ENCODE data around the gene FADS2. TPM values are rescaled to one million over a fixed set of nuclear protein-coding genes. Genes with fewer than 3 reads are reported as not detected.

FADS2 gene
- total and polyA plus RNA-seq, 2 experiments from 2014 or later: 124 to 392 TPM

DNA sequence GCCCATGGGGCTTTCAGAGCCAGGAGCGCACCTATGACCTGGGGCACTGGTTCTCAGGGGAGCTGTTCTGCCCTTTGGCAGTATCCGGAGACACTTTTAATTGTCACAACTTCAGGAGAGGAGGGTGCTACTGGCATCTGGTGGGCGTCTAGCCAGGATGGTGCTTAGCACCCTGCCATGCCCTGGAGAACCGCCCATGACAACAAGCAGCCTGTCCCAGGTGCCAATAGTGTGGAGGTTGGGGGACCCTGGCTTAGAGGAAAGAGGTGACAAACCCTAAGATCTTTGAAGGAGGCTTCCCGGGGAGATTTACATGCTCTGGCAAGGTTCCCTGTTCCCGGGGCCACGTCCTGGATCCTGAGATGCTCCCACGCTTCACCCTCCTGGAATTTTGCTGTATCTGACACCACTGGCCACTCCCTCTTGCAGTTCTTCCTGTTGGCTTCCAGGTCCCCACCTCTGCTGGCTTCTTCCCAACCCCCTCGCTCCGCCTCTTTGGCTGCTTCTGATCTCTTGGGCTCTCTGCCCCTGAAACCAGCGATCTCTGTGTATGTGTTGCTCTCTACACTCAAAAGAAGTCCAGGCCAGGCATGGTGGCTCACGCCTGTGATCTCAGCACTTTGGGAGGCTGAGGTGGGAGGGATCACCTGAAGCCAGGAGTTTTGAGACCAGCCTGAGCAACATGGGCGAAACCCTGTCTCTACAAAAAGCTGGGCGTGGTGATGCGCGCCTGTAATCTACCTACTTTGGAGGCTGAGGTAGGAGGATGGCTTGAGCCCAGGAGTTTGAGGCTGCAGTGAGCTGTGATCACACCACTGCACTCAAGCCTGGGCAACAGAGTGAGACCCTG is 32.2 kb downstream of the FADS2 start:
- peaks cover 3% of the 10 kb centered on the region; the same call in 1 of the 2 replicates for H3F3A ChIP-seq (replicated peaks; ENCODE audit: low read depth)
- H2AFZ ChIP-seq: no peak overlapping the region
- H3K9me2 ChIP-seq (ENCODE audit: insufficient read depth): no peaks in the 10 kb centered on the region
- no peak for TF ChIP-seq ZNF331 (CRISPR knock-in tag; IDR thresholded peaks at IDR 0.05; ENCODE audit: low read depth)
- no peak overlapping the region for H3K4me3 ChIP-seq
- H3K4me2 ChIP-seq: no peak overlapping the region
- Mint-ChIP-seq H3K4me3 (no peak overlapping the region), H3K36me3 (ENCODE audit: low read depth) (peaks cover 86% of the 10 kb centered on the region), H3K9me3 (no peaks in the 10 kb centered on the region; the same call in 2 of the 3 replicates), H3K27me3 (ENCODE audit: insufficient read depth, low read depth, poor library complexity) (no peaks in the 10 kb centered on the region), H3K4me1 (no peaks in the 10 kb centered on the region; the same call in 1 of the 3 replicates), H3K27ac (no peak overlapping the region)
- 0 out of 2 replicates have a peak, but pooled peaks cover 3% of the 10 kb centered on the region for H3K79me2 ChIP-seq (replicated peaks; ENCODE audit: insufficient read depth)
- DNase-seq (ENCODE audit: low spot score): no peak
- peaks cover 9% of the 10 kb centered on the region for H4K20me1 ChIP-seq (replicated peaks; ENCODE audit: insufficient read depth)
- no peaks in the 10 kb centered on the region for H3K4me1 ChIP-seq (ENCODE audit: insufficient read depth)
- H3K36me3 ChIP-seq (ENCODE audit: insufficient read depth): peaks cover 45% of the 10 kb centered on the region
- ATAC-seq: no peak
- no peak overlapping the region for H3K27ac ChIP-seq (ENCODE audit: low read depth)
- no peaks in the 10 kb centered on the region for H3K27me3 ChIP-seq (ENCODE audit: insufficient read depth)

DNA sequence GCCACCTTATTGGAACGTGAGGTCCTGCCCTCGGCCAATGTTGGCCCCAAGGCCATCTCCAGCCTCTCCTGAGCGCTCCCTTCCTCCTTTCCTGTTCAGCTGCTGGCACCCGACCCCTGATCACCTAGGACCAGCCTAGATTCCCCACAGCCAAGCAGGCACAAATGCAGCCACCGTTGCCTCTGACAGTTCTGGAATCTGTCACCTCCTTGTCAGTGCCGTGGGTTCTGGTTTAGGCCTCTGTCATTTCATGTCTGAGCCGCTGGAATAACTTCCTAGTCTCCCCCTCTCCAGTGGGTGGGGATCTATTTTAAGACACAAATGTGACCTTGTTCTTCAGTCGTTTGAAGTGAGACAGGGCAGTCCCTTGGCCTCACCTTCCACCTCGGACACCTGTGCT is 33.5 kb downstream of the FADS2 start:
- DNase-seq (ENCODE audit: low spot score): no peak
- no peaks in the 10 kb centered on the region; the same call in 2 of the 3 replicates for H3K9me3 Mint-ChIP-seq
- Histone ChIP-seq H3F3A (replicated peaks; ENCODE audit: low read depth) (peaks cover 6% of the 10 kb centered on the region; the same call in 1 of the 2 replicates), H3K4me2 (no peak overlapping the region), H3K36me3 (ENCODE audit: insufficient read depth) (peaks cover 45% of the 10 kb centered on the region), H3K27ac (ENCODE audit: low read depth) (no peak overlapping the region), H3K79me2 (replicated peaks; ENCODE audit: insufficient read depth) (0 out of 2 replicates have a peak, but pooled peaks cover 3% of the 10 kb centered on the region), H3K27me3 (ENCODE audit: insufficient read depth) (no peaks in the 10 kb centered on the region), H3K4me3 (no peak overlapping the region), H3K4me1 (ENCODE audit: insufficient read depth) (no peaks in the 10 kb centered on the region), H4K20me1 (replicated peaks; ENCODE audit: insufficient read depth) (peaks cover 9% of the 10 kb centered on the region), H2AFZ (no peak overlapping the region), H3K9me2 (ENCODE audit: insufficient read depth) (no peaks in the 10 kb centered on the region)
- H3K36me3 Mint-ChIP-seq (ENCODE audit: low read depth): peaks cover 86% of the 10 kb centered on the region
- no peak for ATAC-seq
- H3K27ac Mint-ChIP-seq: 0 out of 2 replicates have a peak overlapping the region, but pooled peaks have one; percentile 12
- TF ChIP-seq, protein P1, sequence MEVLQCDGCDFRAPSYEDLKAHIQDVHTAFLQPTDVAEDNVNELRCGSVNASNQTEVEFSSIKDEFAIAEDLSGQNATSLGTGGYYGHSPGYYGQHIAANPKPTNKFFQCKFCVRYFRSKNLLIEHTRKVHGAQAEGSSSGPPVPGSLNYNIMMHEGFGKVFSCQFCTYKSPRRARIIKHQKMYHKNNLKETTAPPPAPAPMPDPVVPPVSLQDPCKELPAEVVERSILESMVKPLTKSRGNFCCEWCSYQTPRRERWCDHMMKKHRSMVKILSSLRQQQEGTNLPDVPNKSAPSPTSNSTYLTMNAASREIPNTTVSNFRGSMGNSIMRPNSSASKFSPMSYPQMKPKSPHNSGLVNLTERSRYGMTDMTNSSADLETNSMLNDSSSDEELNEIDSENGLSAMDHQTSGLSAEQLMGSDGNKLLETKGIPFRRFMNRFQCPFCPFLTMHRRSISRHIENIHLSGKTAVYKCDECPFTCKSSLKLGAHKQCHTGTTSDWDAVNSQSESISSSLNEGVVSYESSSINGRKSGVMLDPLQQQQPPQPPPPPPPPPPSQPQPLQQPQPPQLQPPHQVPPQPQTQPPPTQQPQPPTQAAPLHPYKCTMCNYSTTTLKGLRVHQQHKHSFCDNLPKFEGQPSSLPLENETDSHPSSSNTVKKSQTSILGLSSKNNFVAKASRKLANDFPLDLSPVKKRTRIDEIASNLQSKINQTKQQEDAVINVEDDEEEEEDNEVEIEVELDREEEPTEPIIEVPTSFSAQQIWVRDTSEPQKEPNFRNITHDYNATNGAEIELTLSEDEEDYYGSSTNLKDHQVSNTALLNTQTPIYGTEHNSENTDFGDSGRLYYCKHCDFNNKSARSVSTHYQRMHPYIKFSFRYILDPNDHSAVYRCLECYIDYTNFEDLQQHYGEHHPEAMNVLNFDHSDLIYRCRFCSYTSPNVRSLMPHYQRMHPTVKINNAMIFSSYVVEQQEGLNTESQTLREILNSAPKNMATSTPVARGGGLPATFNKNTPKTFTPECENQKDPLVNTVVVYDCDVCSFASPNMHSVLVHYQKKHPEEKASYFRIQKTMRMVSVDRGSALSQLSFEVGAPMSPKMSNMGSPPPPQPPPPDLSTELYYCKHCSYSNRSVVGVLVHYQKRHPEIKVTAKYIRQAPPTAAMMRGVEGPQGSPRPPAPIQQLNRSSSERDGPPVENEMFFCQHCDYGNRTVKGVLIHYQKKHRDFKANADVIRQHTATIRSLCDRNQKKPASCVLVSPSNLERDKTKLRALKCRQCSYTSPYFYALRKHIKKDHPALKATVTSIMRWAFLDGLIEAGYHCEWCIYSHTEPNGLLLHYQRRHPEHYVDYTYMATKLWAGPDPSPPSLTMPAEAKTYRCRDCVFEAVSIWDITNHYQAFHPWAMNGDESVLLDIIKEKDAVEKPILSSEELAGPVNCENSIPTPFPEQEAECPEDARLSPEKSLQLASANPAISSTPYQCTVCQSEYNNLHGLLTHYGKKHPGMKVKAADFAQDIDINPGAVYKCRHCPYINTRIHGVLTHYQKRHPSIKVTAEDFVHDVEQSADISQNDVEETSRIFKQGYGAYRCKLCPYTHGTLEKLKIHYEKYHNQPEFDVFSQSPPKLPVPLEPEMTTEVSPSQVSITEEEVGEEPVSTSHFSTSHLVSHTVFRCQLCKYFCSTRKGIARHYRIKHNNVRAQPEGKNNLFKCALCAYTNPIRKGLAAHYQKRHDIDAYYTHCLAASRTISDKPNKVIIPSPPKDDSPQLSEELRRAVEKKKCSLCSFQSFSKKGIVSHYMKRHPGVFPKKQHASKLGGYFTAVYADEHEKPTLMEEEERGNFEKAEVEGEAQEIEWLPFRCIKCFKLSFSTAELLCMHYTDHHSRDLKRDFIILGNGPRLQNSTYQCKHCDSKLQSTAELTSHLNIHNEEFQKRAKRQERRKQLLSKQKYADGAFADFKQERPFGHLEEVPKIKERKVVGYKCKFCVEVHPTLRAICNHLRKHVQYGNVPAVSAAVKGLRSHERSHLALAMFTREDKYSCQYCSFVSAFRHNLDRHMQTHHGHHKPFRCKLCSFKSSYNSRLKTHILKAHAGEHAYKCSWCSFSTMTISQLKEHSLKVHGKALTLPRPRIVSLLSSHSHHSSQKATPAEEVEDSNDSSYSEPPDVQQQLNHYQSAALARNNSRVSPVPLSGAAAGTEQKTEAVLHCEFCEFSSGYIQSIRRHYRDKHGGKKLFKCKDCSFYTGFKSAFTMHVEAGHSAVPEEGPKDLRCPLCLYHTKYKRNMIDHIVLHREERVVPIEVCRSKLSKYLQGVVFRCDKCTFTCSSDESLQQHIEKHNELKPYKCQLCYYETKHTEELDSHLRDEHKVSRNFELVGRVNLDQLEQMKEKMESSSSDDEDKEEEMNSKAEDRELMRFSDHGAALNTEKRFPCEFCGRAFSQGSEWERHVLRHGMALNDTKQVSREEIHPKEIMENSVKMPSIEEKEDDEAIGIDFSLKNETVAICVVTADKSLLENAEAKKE (CRISPR knock-in tag; IDR thresholded peaks at IDR 0.05): no peak
- TF ChIP-seq EZH2 (IDR thresholded peaks at IDR 0.05; ENCODE audit: low read depth, unreplicated experiment) (no peak), JUNB (IDR thresholded peaks at IDR 0.05; ENCODE audit: unreplicated experiment) (no peak), NANOG (IDR thresholded peaks at IDR 0.05; ENCODE audit: borderline replicate concordance) (no peak), STAT1 (IDR thresholded peaks at IDR 0.05; ENCODE audit: unreplicated experiment) (no peak), CREB1 (CRISPR knock-in tag; IDR thresholded peaks at IDR 0.05; ENCODE audit: low read depth) (no peak), EZH2phosphoT487 (IDR thresholded peaks at IDR 0.05; ENCODE audit: unreplicated experiment) (no peak), ZNF114 (CRISPR knock-in tag; IDR thresholded peaks at IDR 0.05) (no peak), POLR2AphosphoS5 (IDR thresholded peaks at IDR 0.05; ENCODE audit: low read depth) (no peak), ZNF331 (CRISPR knock-in tag; IDR thresholded peaks at IDR 0.05; ENCODE audit: low read depth) (no peak)
- TF ChIP-seq, protein P2, sequence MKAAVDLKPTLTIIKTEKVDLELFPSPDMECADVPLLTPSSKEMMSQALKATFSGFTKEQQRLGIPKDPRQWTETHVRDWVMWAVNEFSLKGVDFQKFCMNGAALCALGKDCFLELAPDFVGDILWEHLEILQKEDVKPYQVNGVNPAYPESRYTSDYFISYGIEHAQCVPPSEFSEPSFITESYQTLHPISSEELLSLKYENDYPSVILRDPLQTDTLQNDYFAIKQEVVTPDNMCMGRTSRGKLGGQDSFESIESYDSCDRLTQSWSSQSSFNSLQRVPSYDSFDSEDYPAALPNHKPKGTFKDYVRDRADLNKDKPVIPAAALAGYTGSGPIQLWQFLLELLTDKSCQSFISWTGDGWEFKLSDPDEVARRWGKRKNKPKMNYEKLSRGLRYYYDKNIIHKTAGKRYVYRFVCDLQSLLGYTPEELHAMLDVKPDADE (IDR thresholded peaks at IDR 0.05): no peak
- peaks cover 4% of the 10 kb centered on the region for H3K27me3 Mint-ChIP-seq (ENCODE audit: insufficient read depth, low read depth, poor library complexity)
- peaks cover 5% of the 10 kb centered on the region for H3K4me1 Mint-ChIP-seq
- H3K4me3 Mint-ChIP-seq: no peak overlapping the region; the same call in 2 of the 3 replicates
